ENCODE results near the gene ATXN2.

- no peak for TF ChIP-seq CTCF (IDR thresholded peaks at IDR 0.05 in 4 of 5, conservative IDR thresholded peaks at IDR 0.05 in 1 of 5)
- TF ChIP-seq POLR2A (IDR thresholded peaks at IDR 0.05) = no peak
Measured at GRCh38 chr12:111443586-111443985, 155.5 kb downstream of the ATXN2 start.
